Keratinocyte (primary cell): ENCODE measurements around the gene STRBP.

Source experiments
- EZH2 ChIP-seq: IDR thresholded peaks from one replicate; pipeline ENCODE4 v1.6.1; 2012; ENCODE audit warnings: inconsistent platforms, mild to moderate bottlenecking, low read length, moderate library complexity
- TF ChIP-seq, protein P1 (sequence below), 3 experiments: IDR thresholded peaks in 1 of 3; conservative IDR thresholded peaks in 1 of 3; optimal IDR thresholded peaks in 1 of 3; 2 replicates in 2 of 3; 3 replicates in 1 of 3; pipeline versions ENCODE3 to v1.5.1; 2011; ENCODE audit warnings: low read length in 3 of 3, mild to moderate bottlenecking in 3 of 3, moderate library complexity in 2 of 3, control low read depth in 1 of 3, inconsistent platforms in 1 of 3; ENCODE audit not compliant: insufficient read depth in 2 of 3; ENCODE audit errors: extremely low read depth in 1 of 3

GRCh38 chr9:123220127-123220526 lies 48.3 kb downstream of the STRBP start:
- TF ChIP-seq, protein P1, sequence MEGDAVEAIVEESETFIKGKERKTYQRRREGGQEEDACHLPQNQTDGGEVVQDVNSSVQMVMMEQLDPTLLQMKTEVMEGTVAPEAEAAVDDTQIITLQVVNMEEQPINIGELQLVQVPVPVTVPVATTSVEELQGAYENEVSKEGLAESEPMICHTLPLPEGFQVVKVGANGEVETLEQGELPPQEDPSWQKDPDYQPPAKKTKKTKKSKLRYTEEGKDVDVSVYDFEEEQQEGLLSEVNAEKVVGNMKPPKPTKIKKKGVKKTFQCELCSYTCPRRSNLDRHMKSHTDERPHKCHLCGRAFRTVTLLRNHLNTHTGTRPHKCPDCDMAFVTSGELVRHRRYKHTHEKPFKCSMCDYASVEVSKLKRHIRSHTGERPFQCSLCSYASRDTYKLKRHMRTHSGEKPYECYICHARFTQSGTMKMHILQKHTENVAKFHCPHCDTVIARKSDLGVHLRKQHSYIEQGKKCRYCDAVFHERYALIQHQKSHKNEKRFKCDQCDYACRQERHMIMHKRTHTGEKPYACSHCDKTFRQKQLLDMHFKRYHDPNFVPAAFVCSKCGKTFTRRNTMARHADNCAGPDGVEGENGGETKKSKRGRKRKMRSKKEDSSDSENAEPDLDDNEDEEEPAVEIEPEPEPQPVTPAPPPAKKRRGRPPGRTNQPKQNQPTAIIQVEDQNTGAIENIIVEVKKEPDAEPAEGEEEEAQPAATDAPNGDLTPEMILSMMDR (optimal IDR thresholded peaks at IDR 0.05 in 1 of 3, IDR thresholded peaks at IDR 0.05 in 1 of 3, conservative IDR thresholded peaks at IDR 0.05 in 1 of 3; ENCODE audit: extremely low read depth in 1 of 3, insufficient read depth in 2 of 3, low read length in 3 of 3): no peak
- no peak for TF ChIP-seq EZH2
